Measurements from ENCODE around the gene ABI1.

The ABI1 gene

GRCh38 chr10:26746061-26746460 is 114.7 kb downstream of the ABI1 start:
- TF ChIP-seq, protein P1, sequence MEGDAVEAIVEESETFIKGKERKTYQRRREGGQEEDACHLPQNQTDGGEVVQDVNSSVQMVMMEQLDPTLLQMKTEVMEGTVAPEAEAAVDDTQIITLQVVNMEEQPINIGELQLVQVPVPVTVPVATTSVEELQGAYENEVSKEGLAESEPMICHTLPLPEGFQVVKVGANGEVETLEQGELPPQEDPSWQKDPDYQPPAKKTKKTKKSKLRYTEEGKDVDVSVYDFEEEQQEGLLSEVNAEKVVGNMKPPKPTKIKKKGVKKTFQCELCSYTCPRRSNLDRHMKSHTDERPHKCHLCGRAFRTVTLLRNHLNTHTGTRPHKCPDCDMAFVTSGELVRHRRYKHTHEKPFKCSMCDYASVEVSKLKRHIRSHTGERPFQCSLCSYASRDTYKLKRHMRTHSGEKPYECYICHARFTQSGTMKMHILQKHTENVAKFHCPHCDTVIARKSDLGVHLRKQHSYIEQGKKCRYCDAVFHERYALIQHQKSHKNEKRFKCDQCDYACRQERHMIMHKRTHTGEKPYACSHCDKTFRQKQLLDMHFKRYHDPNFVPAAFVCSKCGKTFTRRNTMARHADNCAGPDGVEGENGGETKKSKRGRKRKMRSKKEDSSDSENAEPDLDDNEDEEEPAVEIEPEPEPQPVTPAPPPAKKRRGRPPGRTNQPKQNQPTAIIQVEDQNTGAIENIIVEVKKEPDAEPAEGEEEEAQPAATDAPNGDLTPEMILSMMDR (IDR thresholded peaks at IDR 0.05), result no peak

DNA sequence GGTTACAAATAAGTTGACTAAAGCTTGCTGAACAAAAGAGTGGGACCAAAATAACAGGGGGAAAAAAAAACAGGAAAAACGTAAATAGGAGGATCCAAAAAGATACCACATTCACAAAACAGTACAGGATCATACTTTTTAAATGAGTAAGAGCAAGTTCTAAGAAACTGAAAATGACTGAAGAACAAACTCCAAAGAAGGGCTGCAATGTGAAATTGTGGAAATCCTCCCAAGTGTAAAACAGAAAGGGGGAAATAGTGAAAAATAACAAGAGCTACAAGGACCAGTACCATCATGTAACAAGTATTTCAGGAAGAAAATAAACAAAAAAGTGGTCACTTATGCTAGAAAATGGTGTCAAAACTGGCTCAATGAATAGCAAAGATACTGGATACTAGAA is 116.9 kb downstream of the ABI1 start:
- H3K36me3 ChIP-seq (ENCODE audit: control insufficient read depth, insufficient read depth, low read length), result no peaks in the 10 kb centered on the region
- H3K4me3 ChIP-seq (ENCODE audit: low read depth, low read length), result no peak overlapping the region
- no peak overlapping the region for H3K27ac ChIP-seq
- no peaks in the 10 kb centered on the region for H3K79me2 ChIP-seq
- no peak overlapping the region for H3K4me2 ChIP-seq (ENCODE audit: low read length)
- no peak overlapping the region for H3K9ac ChIP-seq
- no peaks in the 10 kb centered on the region for H3K27me3 ChIP-seq (ENCODE audit: control insufficient read depth, insufficient read depth, low read length)
- no peaks in the 10 kb centered on the region for H3K9me3 ChIP-seq (ENCODE audit: control insufficient read depth, low read length)
- no peak overlapping the region for H2AFZ ChIP-seq
- TF ChIP-seq, protein P1 (IDR thresholded peaks at IDR 0.05), result no peak
- no peaks in the 10 kb centered on the region for H3K4me1 ChIP-seq

More at GRCh38 chr10:26746061-26746460, 114.7 kb downstream of the ABI1 start:
- Histone ChIP-seq H3K4me2 (ENCODE audit: low read length) (no peak overlapping the region), H3K4me1 (peaks cover 2% of the 10 kb centered on the region), H3K9me3 (ENCODE audit: control insufficient read depth, low read length) (no peaks in the 10 kb centered on the region), H3K36me3 (ENCODE audit: control insufficient read depth, insufficient read depth, low read length) (no peaks in the 10 kb centered on the region), H3K27me3 (ENCODE audit: control insufficient read depth, insufficient read depth, low read length) (no peaks in the 10 kb centered on the region), H3K9ac (no peak overlapping the region), H2AFZ (no peak overlapping the region), H3K4me3 (ENCODE audit: low read depth, low read length) (no peak overlapping the region), H3K27ac (no peak overlapping the region), H3K79me2 (no peaks in the 10 kb centered on the region)

- Histone ChIP-seq H3K79me2 (no peaks in the 10 kb centered on the region), H3K9ac (no peak overlapping the region), H3K4me2 (ENCODE audit: low read length) (no peak overlapping the region), H3K9me3 (ENCODE audit: control insufficient read depth, low read length) (no peaks in the 10 kb centered on the region), H3K4me1 (no peaks in the 10 kb centered on the region), H3K4me3 (ENCODE audit: low read depth, low read length) (no peak overlapping the region), H3K27me3 (ENCODE audit: control insufficient read depth, insufficient read depth, low read length) (no peaks in the 10 kb centered on the region), H2AFZ (no peak overlapping the region), H3K27ac (no peak overlapping the region), H3K36me3 (ENCODE audit: control insufficient read depth, insufficient read depth, low read length) (no peaks in the 10 kb centered on the region)
- TF ChIP-seq, protein P1 (IDR thresholded peaks at IDR 0.05), result no peak
These were observed 117.7 kb downstream of the ABI1 start for GRCh38 chr10:26743091-26743490.

- Histone ChIP-seq H3K27me3 (ENCODE audit: control insufficient read depth, insufficient read depth, low read length) (no peaks in the 10 kb centered on the region), H3K4me3 (ENCODE audit: low read depth, low read length) (no peak overlapping the region), H3K36me3 (ENCODE audit: control insufficient read depth, insufficient read depth, low read length) (no peaks in the 10 kb centered on the region), H2AFZ (no peak overlapping the region), H3K79me2 (no peaks in the 10 kb centered on the region), H3K9ac (no peak overlapping the region), H3K4me2 (ENCODE audit: low read length) (no peak overlapping the region), H3K4me1 (no peaks in the 10 kb centered on the region), H3K27ac (no peak overlapping the region), H3K9me3 (ENCODE audit: control insufficient read depth, low read length) (no peaks in the 10 kb centered on the region)
- TF ChIP-seq, protein P1 (IDR thresholded peaks at IDR 0.05), result no peak
These were observed 119.4 kb downstream of the ABI1 start for GRCh38 chr10:26741368-26741767.

DNA sequence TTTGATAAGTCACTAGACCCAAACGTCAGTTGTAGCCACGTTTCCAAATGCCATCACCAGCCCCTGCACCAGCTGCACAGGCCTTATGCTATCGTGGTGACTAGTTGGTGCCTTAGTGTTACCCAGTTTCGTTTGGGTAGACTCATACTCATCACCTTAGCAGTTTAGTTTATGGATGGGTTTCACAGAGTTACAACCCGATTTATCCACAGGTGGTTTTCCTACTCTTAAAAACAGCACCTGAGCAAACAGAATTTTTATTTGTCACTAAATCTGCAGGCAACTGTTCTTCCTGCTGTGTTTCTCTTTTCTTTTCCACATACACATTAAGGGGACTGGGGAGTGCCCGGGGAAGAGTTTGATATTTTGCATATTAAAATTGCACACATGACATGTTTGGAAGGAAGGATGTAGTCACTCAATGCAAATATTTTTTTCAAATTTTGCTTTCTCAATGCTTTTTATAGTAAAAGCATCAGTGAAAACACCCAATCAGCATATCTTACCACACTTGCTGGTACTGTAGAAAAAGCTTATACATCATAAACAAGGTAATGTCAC is 121.6 kb downstream of the ABI1 start:
- Histone ChIP-seq H3K27me3 (ENCODE audit: control insufficient read depth, insufficient read depth, low read length) (no peaks in the 10 kb centered on the region), H3K36me3 (ENCODE audit: control insufficient read depth, insufficient read depth, low read length) (no peaks in the 10 kb centered on the region)
- TF ChIP-seq, protein P1 (IDR thresholded peaks at IDR 0.05), result no peak

More for the DNA sequence above, 121.6 kb downstream of the ABI1 start:
- Histone ChIP-seq H3K27ac (no peak overlapping the region), H2AFZ (no peak overlapping the region), H3K4me3 (ENCODE audit: low read depth, low read length) (no peak overlapping the region), H3K79me2 (no peaks in the 10 kb centered on the region), H3K4me1 (no peaks in the 10 kb centered on the region), H3K4me2 (ENCODE audit: low read length) (no peak overlapping the region), H3K9me3 (ENCODE audit: control insufficient read depth, low read length) (no peaks in the 10 kb centered on the region), H3K9ac (no peak overlapping the region)

Data from parathyroid adenoma (tissue), 2 donors.